Measurements from ENCODE around the gene ZNF90. TPM values are rescaled to one million over a fixed set of nuclear protein-coding genes. Genes with fewer than 3 reads are reported as not detected.
"Not testable (repeated sequence)": the region's sequence is repeated elsewhere in the genome, so short reads cannot be mapped to it uniquely, and the experiment has no call there.

Gene ZNF90
- total and polyA plus RNA-seq, 2 experiments from 2014 or later = 7.6 to 11.1 TPM

GRCh38 chr19:20067943-20068342, 9.9 kb upstream of the ZNF90 start:
- no peaks in the 10 kb centered on the region for H3K27me3 ChIP-seq
- H3K4me1 ChIP-seq (ENCODE audit: low read depth) = no peaks in the 10 kb centered on the region
- TF ChIP-seq, protein P1, sequence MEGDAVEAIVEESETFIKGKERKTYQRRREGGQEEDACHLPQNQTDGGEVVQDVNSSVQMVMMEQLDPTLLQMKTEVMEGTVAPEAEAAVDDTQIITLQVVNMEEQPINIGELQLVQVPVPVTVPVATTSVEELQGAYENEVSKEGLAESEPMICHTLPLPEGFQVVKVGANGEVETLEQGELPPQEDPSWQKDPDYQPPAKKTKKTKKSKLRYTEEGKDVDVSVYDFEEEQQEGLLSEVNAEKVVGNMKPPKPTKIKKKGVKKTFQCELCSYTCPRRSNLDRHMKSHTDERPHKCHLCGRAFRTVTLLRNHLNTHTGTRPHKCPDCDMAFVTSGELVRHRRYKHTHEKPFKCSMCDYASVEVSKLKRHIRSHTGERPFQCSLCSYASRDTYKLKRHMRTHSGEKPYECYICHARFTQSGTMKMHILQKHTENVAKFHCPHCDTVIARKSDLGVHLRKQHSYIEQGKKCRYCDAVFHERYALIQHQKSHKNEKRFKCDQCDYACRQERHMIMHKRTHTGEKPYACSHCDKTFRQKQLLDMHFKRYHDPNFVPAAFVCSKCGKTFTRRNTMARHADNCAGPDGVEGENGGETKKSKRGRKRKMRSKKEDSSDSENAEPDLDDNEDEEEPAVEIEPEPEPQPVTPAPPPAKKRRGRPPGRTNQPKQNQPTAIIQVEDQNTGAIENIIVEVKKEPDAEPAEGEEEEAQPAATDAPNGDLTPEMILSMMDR (IDR thresholded peaks at IDR 0.05; ENCODE audit: low read depth, low read length) = no peak
- no peaks in the 10 kb centered on the region for H3K9me3 ChIP-seq (ENCODE audit: low read depth)
- H3K36me3 ChIP-seq = no peaks in the 10 kb centered on the region
- no peak overlapping the region for H3K27ac ChIP-seq
- no peak overlapping the region for H3K4me3 ChIP-seq
- DNase-seq (ENCODE audit: low read depth in 1 of 2, low spot score in 1 of 2) = no peak

GRCh38 chr19:20068559-20068958, 9.2 kb upstream of the ZNF90 start:
- DNase-seq (ENCODE audit: low read depth in 1 of 2, low spot score in 1 of 2); H3K36me3 ChIP-seq; H3K27ac ChIP-seq; H3K9me3 ChIP-seq (ENCODE audit: low read depth); H3K4me3 ChIP-seq; H3K4me1 ChIP-seq (ENCODE audit: low read depth); H3K27me3 ChIP-seq: not testable (repeated sequence)

DNA sequence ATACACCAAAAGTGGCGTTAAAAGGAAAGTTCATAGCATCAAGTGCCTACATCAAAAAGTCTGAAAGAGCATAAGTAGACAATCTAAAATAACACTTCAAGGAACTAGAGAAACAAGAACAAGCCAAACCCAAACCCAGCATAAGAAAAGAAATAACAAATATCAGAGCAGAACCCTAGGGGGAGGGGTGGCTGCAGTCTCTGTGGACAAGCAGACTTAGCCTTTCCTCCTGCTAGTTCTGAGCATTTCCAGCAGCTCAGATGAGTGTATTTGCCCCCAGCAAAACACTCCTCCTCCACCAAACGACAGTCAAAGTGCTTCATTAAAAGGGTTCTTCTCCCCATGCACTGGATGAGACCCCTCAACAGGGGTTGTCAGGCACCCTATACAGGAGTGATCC, 7.1 kb upstream of the ZNF90 start:
- TF ChIP-seq, protein P1 (IDR thresholded peaks at IDR 0.05; ENCODE audit: low read depth, low read length) = no peak
- H3K27me3 ChIP-seq = no peaks in the 10 kb centered on the region
- H3K4me3 ChIP-seq = no peak overlapping the region
- H3K27ac ChIP-seq = no peak overlapping the region
- H3K4me1 ChIP-seq (ENCODE audit: low read depth) = no peaks in the 10 kb centered on the region
- DNase-seq (ENCODE audit: low read depth in 1 of 2, low spot score in 1 of 2) = no peak
- no peaks in the 10 kb centered on the region for H3K9me3 ChIP-seq (ENCODE audit: low read depth)
- H3K36me3 ChIP-seq = no peaks in the 10 kb centered on the region

DNA sequence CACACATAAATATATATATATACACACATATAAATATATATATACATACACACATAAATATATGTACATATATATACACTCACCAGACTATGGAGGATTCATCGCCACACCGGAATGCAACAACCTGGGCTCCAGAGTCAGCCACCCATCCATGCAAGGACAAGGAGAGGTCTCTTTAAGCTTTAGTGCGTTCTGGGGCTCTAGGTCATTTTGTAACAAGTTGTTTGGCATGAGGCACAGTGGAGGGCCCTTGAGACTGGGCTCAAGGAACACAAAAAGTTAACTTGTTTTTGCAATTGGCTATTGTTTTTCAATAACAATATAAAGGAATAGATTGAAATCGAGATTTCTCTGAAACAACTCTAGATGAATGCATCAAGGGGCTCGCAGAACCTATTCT, 4.9 kb upstream of the ZNF90 start:
- H3K27ac ChIP-seq = no peak overlapping the region
- no peaks in the 10 kb centered on the region for H3K9me3 ChIP-seq (ENCODE audit: low read depth)
- H3K4me1 ChIP-seq (ENCODE audit: low read depth) = no peaks in the 10 kb centered on the region
- TF ChIP-seq, protein P1 (IDR thresholded peaks at IDR 0.05; ENCODE audit: low read depth, low read length) = no peak
- H3K4me3 ChIP-seq = no peak overlapping the region
- H3K36me3 ChIP-seq = no peaks in the 10 kb centered on the region
- no peaks in the 10 kb centered on the region for H3K27me3 ChIP-seq
- no peak for DNase-seq (ENCODE audit: low read depth in 1 of 2, low spot score in 1 of 2)

- no peaks in the 10 kb centered on the region for H3K27me3 ChIP-seq
- TF ChIP-seq, protein P1 (IDR thresholded peaks at IDR 0.05; ENCODE audit: low read depth, low read length) = no peak
- DNase-seq (ENCODE audit: low read depth in 1 of 2, low spot score in 1 of 2) = peak; percentile 59 to 74
- H3K4me3 ChIP-seq = peak overlapping the region; percentile 58
- no peaks in the 10 kb centered on the region for H3K9me3 ChIP-seq (ENCODE audit: low read depth)
- H3K27ac ChIP-seq = peak overlapping the region; percentile 90
- H3K4me1 ChIP-seq (ENCODE audit: low read depth) = peaks cover 37% of the 10 kb centered on the region
- no peaks in the 10 kb centered on the region for H3K36me3 ChIP-seq
These were observed 806 bp downstream of the ZNF90 start for GRCh38 chr19:20078581-20079031.

GRCh38 chr19:20079476-20079875, 1.7 kb downstream of the ZNF90 start:
- Histone ChIP-seq H3K9me3 (ENCODE audit: low read depth) (no peaks in the 10 kb centered on the region), H3K4me3 (peak overlapping the region; percentile 58), H3K27ac (no peak overlapping the region), H3K36me3 (no peaks in the 10 kb centered on the region), H3K4me1 (ENCODE audit: low read depth) (peaks cover 37% of the 10 kb centered on the region), H3K27me3 (no peaks in the 10 kb centered on the region)
- TF ChIP-seq, protein P1 (IDR thresholded peaks at IDR 0.05; ENCODE audit: low read depth, low read length) = no peak
- peak in 1 of 2 donors; percentile 30 for DNase-seq (ENCODE audit: low read depth in 1 of 2, low spot score in 1 of 2)

All from cardiac muscle cell (in vitro differentiated cells and primary cell).